Esophagus muscularis mucosa (tissue), 4 donors: Measurements from ENCODE around the gene ATP1B4. TPM values are rescaled to one million over a fixed set of nuclear protein-coding genes. Genes with fewer than 3 reads are reported as not detected.

Experiments used
- DNase-seq: peaks from one replicate; pipeline ENCODE4 v3.0.0-alpha.2; 2017; ENCODE audit errors: extremely low spot score
- H3K27ac ChIP-seq, 4 donors: fragments of 200-600 bp; sonication (generic); replicated peaks in 1 of 4; 1 replicate in 3 of 4; 2 replicates in 1 of 4; pipeline ENCODE4 v1.5.1; 2016 to 2019; ENCODE audit warnings: mild to moderate bottlenecking in 1 of 4
- H3K27me3 ChIP-seq, 4 donors: fragments of 200-600 bp; sonication (generic); one replicate each; pipeline versions ENCODE4 v1.5.1 to v1.6.0; 2016 to 2019
- H3K36me3 ChIP-seq, 4 donors: fragments of 200-600 bp; sonication (generic); one replicate each; pipeline ENCODE4 v1.5.1; 2016 to 2019
- H3K4me1 ChIP-seq, 4 donors: fragments of 200-600 bp; sonication (generic); one replicate each; pipeline ENCODE4 v1.5.1; 2016 to 2019
- H3K4me3 ChIP-seq, 4 donors: fragments of 200-600 bp; sonication (generic); 1 replicate in 2 of 4; 2 replicates in 2 of 4; pipeline ENCODE4 v1.5.1; 2016 to 2019; ENCODE audit warnings: mild to moderate bottlenecking in 4 of 4, moderate library complexity in 1 of 4
- H3K9me3 ChIP-seq, 4 donors: fragments of 200-600 bp; sonication (generic); 1 replicate in 3 of 4; 2 replicates in 1 of 4; pipeline ENCODE4 v1.5.1; 2016 to 2019
- CTCF ChIP-seq, 3 experiments: fragments of 200-600 bp in 2 of 3; fragments of 450-650 bp in 1 of 3; sonication (generic) in 2 of 3; IDR thresholded peaks; one replicate each; pipeline ENCODE4 v1.5.1; 2017 to 2019; ENCODE audit warnings: antibody characterized with exemption in 3 of 3, mild to moderate bottlenecking in 2 of 3, moderate library complexity in 1 of 3
- EP300 ChIP-seq: sonication (generic); formaldehyde crosslinking; IDR thresholded peaks from one replicate; pipeline ENCODE4 v1.6.1; 2017; ENCODE audit warnings: antibody characterized with exemption
- POLR2A ChIP-seq: fragments of 450-650 bp; IDR thresholded peaks from one replicate; pipeline ENCODE4 v1.6.1; 2017; ENCODE audit warnings: antibody characterized with exemption, moderate library complexity, mild to moderate bottlenecking, low read depth
- POLR2AphosphoS5 ChIP-seq, 2 donors: sonication (generic); formaldehyde crosslinking; IDR thresholded peaks; one replicate each; pipeline ENCODE4 v1.6.1; 2017; ENCODE audit warnings: antibody characterized with exemption in 2 of 2
- WGBS: methylation state at CpG from one replicate; pipeline ENCODE4 v1.1.5; 2018; 5-methylcytosine and 5-hydroxymethylcytosine counted together
- intact Hi-C: fragments of 100-400 bp; cut with DNase I; formaldehyde crosslinking; loops from one replicate; pipeline ENCODE4 v1.15.1; 2023
- total RNA-seq, 4 donors: library from RNA; depleted of rRNA; stranded (reverse); fragments of >200 nt; gene quantifications; one replicate each; pipeline versions ENCODE4 v1.1.0 to v1.2.1, GENCODE V29; 2016

ATP1B4 gene
- not detected for total RNA-seq

DNA sequence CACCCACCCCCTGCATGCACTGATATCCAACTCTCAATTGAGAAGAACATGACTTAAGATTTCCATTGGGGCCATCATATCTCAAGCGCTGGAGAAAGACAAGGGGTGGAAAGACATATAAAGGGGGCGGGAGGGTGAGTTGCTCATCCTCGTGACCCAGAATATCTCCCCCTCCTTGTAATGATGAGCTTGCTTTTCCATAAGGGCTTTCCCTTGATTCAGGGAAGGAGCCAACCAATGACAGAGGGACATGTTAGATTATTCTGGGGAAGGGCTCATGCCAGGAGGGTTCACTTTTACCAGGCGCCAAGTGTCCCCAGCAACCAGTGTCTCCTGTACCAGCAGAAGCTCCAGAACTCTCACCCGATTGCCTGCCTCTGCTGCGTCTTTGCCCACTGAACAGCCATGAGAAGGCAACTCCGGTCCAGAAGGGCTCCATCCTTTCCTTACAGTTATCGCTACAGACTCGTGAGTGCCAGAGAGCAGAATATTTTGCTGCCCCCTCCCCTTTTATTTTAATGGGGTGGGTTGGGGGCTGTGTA is at the start of gene ATP1B4:
ATP1B4 (plus strand) TSS at position 326 of the 542 bp plus-strand sequence; CDS start at position 406, 80 bp downstream.
- DNase-seq: no peak
- no peaks in the 10 kb centered on the region for H3K27me3 ChIP-seq
- H3K9me3 ChIP-seq: no peaks in the 10 kb centered on the region
- H3K27ac ChIP-seq: no peak within 1 kb of the TSS
- H3K4me1 ChIP-seq: no peaks in the 10 kb centered on the region
- intact Hi-C loops: no loop called here
- TF ChIP-seq POLR2AphosphoS5 (IDR thresholded peaks at IDR 0.05) (no peak), EP300 (no peak), CTCF (IDR thresholded peaks at IDR 0.05) (no peak), POLR2A (no peak)
- 74% methylated on average over 9 of the region's 9 CpGs for WGBS
- no peaks in the 10 kb centered on the region for H3K36me3 ChIP-seq
- no peak within 1 kb of the TSS for H3K4me3 ChIP-seq

GRCh38 chrX:120315776-120316175 is 46.1 kb upstream of the ATP1B4 start:
- H3K4me1 ChIP-seq: peaks cover 4 to 8% (median 7%) of the 10 kb centered on the region in 4 donors
- no peak overlapping the region for H3K4me3 ChIP-seq
- no peak for TF ChIP-seq POLR2A
- TF ChIP-seq CTCF (IDR thresholded peaks at IDR 0.05): no peak
- no peak for TF ChIP-seq POLR2AphosphoS5 (IDR thresholded peaks at IDR 0.05)
- TF ChIP-seq EP300: no peak
- WGBS: 21% methylated on average over 4 of the region's 4 CpGs
- no peaks in the 10 kb centered on the region for H3K9me3 ChIP-seq
- no peaks in the 10 kb centered on the region for H3K36me3 ChIP-seq
- intact Hi-C loops: loop anchor here (10.0 kb wide), 1 partner anchor 159 kb away; no protein-coding TSS in a partner anchor
- H3K27me3 ChIP-seq: peaks cover 0 to 22% (median 13%) of the 10 kb centered on the region in 4 donors
- no peak overlapping the region for H3K27ac ChIP-seq
- DNase-seq: no peak

- no peak overlapping the region for H3K27ac ChIP-seq
- H3K9me3 ChIP-seq: no peaks in the 10 kb centered on the region
- no peaks in the 10 kb centered on the region for H3K4me1 ChIP-seq
- H3K27me3 ChIP-seq: peaks cover 0 to 18% (median 6%) of the 10 kb centered on the region in 4 donors
- 74% methylated on average over 5 of the region's 5 CpGs for WGBS
- no peak for TF ChIP-seq POLR2A
- TF ChIP-seq POLR2AphosphoS5 (IDR thresholded peaks at IDR 0.05): no peak
- no peak for TF ChIP-seq CTCF (IDR thresholded peaks at IDR 0.05)
- no peak for TF ChIP-seq EP300
- DNase-seq: no peak
- no peaks in the 10 kb centered on the region for H3K36me3 ChIP-seq
- intact Hi-C loops: loop anchor here (10.0 kb wide), 1 partner anchor 158 kb away; no protein-coding TSS in a partner anchor
- no peak overlapping the region for H3K4me3 ChIP-seq
These were observed 45.2 kb upstream of the ATP1B4 start for GRCh38 chrX:120316587-120317283.

DNA sequence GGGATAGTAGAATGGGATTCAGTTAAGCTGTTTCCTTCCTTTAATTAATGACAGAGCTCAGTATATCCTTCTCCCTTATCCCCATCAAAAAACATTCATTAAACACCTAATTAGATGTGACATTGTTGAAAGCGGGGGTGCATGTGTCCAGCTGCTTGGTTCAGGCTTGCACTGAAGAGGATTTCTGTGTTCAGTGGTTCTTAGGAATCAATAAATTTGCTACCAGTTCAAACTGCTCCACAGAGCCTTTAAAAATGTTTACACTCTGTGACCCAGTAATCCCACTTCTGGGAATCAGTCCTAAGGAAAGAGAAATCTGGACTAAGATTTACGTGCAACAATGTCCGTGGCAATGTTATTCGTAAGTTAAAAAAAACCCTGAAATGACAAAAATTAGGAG is 43.5 kb upstream of the ATP1B4 start:
- H3K9me3 ChIP-seq: no peaks in the 10 kb centered on the region
- WGBS: 59% methylated on average over 4 of the region's 4 CpGs
- H3K36me3 ChIP-seq: no peaks in the 10 kb centered on the region
- no peak for TF ChIP-seq POLR2AphosphoS5 (IDR thresholded peaks at IDR 0.05)
- H3K27ac ChIP-seq: no peak overlapping the region
- intact Hi-C loops: loop anchor here (10.0 kb wide), 1 partner anchor 156 kb away; no protein-coding TSS in a partner anchor
- no peaks in the 10 kb centered on the region for H3K4me1 ChIP-seq
- peaks cover 0 to 18% (median 0%) of the 10 kb centered on the region in 4 donors for H3K27me3 ChIP-seq
- no peak overlapping the region for H3K4me3 ChIP-seq
- no peak for DNase-seq

DNA sequence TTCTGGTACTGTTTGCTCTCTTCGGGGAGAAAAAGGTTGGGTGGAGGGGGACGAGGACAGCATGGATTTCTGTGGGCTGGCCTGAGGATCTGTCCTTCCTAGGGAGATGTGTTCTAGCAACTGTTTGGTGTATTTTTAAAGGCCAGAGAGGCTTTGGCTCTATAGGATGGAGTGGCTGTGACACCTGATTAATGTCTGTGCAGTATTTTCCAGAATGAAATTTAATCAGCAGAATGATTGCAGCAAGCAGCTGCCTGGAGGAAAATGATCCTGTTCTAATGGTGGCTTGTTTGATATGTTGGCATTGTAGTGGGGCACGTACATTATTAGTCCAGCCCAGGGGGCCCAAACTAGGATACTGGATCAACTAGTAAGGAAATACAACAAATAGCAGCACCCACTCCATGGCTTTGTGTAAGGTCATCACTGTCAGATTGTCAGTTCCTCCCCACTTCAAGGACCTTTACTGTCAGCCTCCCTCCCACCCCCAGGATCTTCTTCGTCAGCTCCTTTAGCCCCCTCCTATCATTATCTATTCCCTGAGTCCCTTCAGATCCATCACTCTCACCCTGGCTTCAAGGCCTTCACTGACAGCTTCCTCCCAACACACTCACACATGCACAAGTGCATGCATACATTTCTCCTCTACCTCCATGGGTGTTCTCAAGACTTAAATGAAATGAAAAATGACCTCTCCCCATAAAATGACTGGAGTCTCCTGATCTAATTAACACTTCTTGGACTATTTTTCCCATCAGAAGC is 40.2 kb upstream of the ATP1B4 start:
- intact Hi-C loops: no loop called here
- WGBS: 64% methylated on average over 4 of the region's 4 CpGs
- no peak for DNase-seq
- TF ChIP-seq POLR2A (no peak), POLR2AphosphoS5 (IDR thresholded peaks at IDR 0.05) (no peak), EP300 (no peak), CTCF (IDR thresholded peaks at IDR 0.05) (no peak)
- H3K36me3 ChIP-seq: no peaks in the 10 kb centered on the region
- no peak overlapping the region for H3K4me3 ChIP-seq
- no peaks in the 10 kb centered on the region for H3K9me3 ChIP-seq
- H3K27ac ChIP-seq: no peak overlapping the region
- H3K4me1 ChIP-seq: no peaks in the 10 kb centered on the region
- peaks cover 0 to 6% (median 0%) of the 10 kb centered on the region in 4 donors for H3K27me3 ChIP-seq
